SK-N-SH (cell line): ENCODE results near the gene OR8G1. TPM values are rescaled to one million over a fixed set of nuclear protein-coding genes. Genes with fewer than 3 reads are reported as not detected.

Experiments used
- CTCF ChIA-PET: fragments of 300-600, 350-600 bp; formaldehyde crosslinking; extraction: SDS; loops from one replicate; lab custom pipeline; 2021; lab: Yijun Ruan, JAX
- POLR2A ChIA-PET: fragments of 350-600 bp; sonication (Branson Sonifier 250); formaldehyde crosslinking; extraction: SDS; loops from one replicate; lab custom pipeline; 2020; ENCODE audit warnings: antibody characterized with exemption, inconsistent platforms; lab: Yijun Ruan, JAX
- DNase-seq: peaks from one replicate; pipeline ENCODE4 v3.0.0; 2012
- H2AFZ ChIP-seq: fragments of 200-600 bp; sonication (generic); 2 replicates; pipeline ENCODE4 v1.8.1; 2016; ENCODE audit warnings: antibody characterized with exemption, mild to moderate bottlenecking, low read depth
- H3F3A ChIP-seq: fragments of 200-600 bp; sonication (generic); replicated peaks from 2 replicates; pipeline ENCODE3; 2016; ENCODE audit warnings: antibody characterized with exemption, mild to moderate bottlenecking; ENCODE audit not compliant: insufficient read depth
- H3K27ac ChIP-seq, 2 experiments: fragments of 200-500 bp in 1 of 2; fragments of 200-600 bp in 1 of 2; sonication (Bioruptor generic) in 1 of 2; sonication (generic), shearing (Covaris generic) in 1 of 2; 2 replicates each; pipeline versions ENCODE4 v1.5.1 to v1.6.1; 2014 to 2016; ENCODE audit warnings: low read depth in 2 of 2, inconsistent platforms in 1 of 2, low read length in 1 of 2, mild to moderate bottlenecking in 1 of 2, mixed read lengths in 1 of 2
- H3K27me3 ChIP-seq: fragments of 200-600 bp; sonication (generic), shearing (Covaris generic); 2 replicates; pipeline ENCODE4 v1.6.1; 2016; ENCODE audit warnings: mixed run types; ENCODE audit not compliant: insufficient read depth
- H3K36me3 ChIP-seq, 2 experiments: fragments of 200-500 bp in 1 of 2; fragments of 200-600 bp in 1 of 2; sonication (Bioruptor generic) in 1 of 2; sonication (generic) in 1 of 2; replicated peaks in 1 of 2; 2 replicates each; pipeline versions ENCODE3 to v1.5.1; 2014 to 2016; ENCODE audit warnings: low read length in 1 of 2, mild to moderate bottlenecking in 1 of 2; ENCODE audit not compliant: insufficient read depth in 2 of 2, control insufficient read depth in 1 of 2
- H3K4me1 ChIP-seq, 2 experiments: fragments of 200-500 bp in 1 of 2; fragments of 200-600 bp in 1 of 2; sonication (Bioruptor generic) in 1 of 2; sonication (generic), shearing (Covaris generic) in 1 of 2; 2 replicates each; pipeline versions ENCODE4 v1.5.1 to v1.6.1; 2014 to 2016; ENCODE audit warnings: low read depth in 1 of 2, low read length in 1 of 2, mixed run types in 1 of 2; ENCODE audit not compliant: insufficient read depth in 2 of 2, control insufficient read depth in 1 of 2
- H3K4me2 ChIP-seq: fragments of 200-600 bp; sonication (generic), shearing (Covaris generic); 2 replicates; pipeline ENCODE4 v1.6.1; 2017; ENCODE audit warnings: mixed run types
- H3K4me3 ChIP-seq, 2 experiments: fragments of 200-500 bp in 1 of 2; fragments of 200-600 bp in 1 of 2; sonication (Bioruptor generic) in 1 of 2; sonication (generic), shearing (Covaris generic) in 1 of 2; 2 replicates each; pipeline versions ENCODE4 v1.5.1 to v1.8.1; 2014 to 2016; ENCODE audit warnings: low read depth in 2 of 2, inconsistent platforms in 1 of 2, low read length in 1 of 2, mild to moderate bottlenecking in 1 of 2, mixed read lengths in 1 of 2, moderate library complexity in 1 of 2
- H3K79me2 ChIP-seq: fragments of 200-600 bp; sonication (generic); 2 replicates; pipeline ENCODE4 v1.8.1; 2017; ENCODE audit warnings: mild to moderate bottlenecking; ENCODE audit not compliant: insufficient read depth
- H3K9ac ChIP-seq: fragments of 200-600 bp; sonication (generic); 2 replicates; pipeline ENCODE4 v1.6.1; 2017; ENCODE audit warnings: mixed run types
- H3K9me2 ChIP-seq: fragments of 200-600 bp; sonication (generic); 2 replicates; pipeline ENCODE4 v1.6.1; 2017; ENCODE audit warnings: mixed run types
- H3K9me3 ChIP-seq: fragments of 200-600 bp; sonication (generic); 2 replicates; pipeline ENCODE4 v1.6.1; 2017; ENCODE audit warnings: mixed run types, mild to moderate bottlenecking, moderate library complexity
- H4K20me1 ChIP-seq: fragments of 200-600 bp; sonication (generic); 2 replicates; pipeline ENCODE4 v1.6.1; 2017; ENCODE audit warnings: mild to moderate bottlenecking, mixed run types; ENCODE audit not compliant: insufficient read depth
- CHD2 ChIP-seq: fragments of 150-350 bp; IDR thresholded peaks from 2 replicates; pipeline ENCODE4 v1.6.1; 2018; ENCODE audit warnings: low read length; ENCODE audit not compliant: partially characterized antibody
- CTCF ChIP-seq: fragments of 200-600 bp; sonication (generic); IDR thresholded peaks from 2 replicates; pipeline ENCODE4 v1.6.1; 2017; ENCODE audit warnings: antibody characterized with exemption, mild to moderate bottlenecking, moderate library complexity
- EZH2phosphoT487 ChIP-seq: fragments of 200-600 bp; sonication (generic); IDR thresholded peaks from 2 replicates; pipeline ENCODE4 v1.6.1; 2017; ENCODE audit warnings: low read depth, mixed run types, mild to moderate bottlenecking, antibody characterized with exemption, moderate library complexity, borderline replicate concordance
- FOXJ3 ChIP-seq: sonication (generic); formaldehyde crosslinking; IDR thresholded peaks from 2 replicates; pipeline ENCODE4 v1.5.1; 2020; ENCODE audit warnings: mild to moderate bottlenecking, missing genetic modification reagents
- GATA2 ChIP-seq: sonication (generic); formaldehyde crosslinking; IDR thresholded peaks from 2 replicates; pipeline ENCODE4 v1.5.0; 2020; ENCODE audit warnings: mild to moderate bottlenecking, missing genetic modification reagents
- JUND ChIP-seq: IDR thresholded peaks from 2 replicates; pipeline ENCODE4 v1.4.0; 2012
- MAX ChIP-seq: IDR thresholded peaks from 2 replicates; pipeline ENCODE4 v1.4.0; 2012; ENCODE audit warnings: low read depth
- POLR2AphosphoS5 ChIP-seq: IDR thresholded peaks from 2 replicates; pipeline ENCODE4 v1.6.1; 2012; ENCODE audit warnings: low read depth, low read length
- REST ChIP-seq: IDR thresholded peaks from 2 replicates; pipeline ENCODE4 v1.6.1; 2012; ENCODE audit warnings: mild to moderate bottlenecking, low read depth, low read length, moderate library complexity
- RXRA ChIP-seq: IDR thresholded peaks from 2 replicates; pipeline ENCODE4 v1.4.0; 2012; ENCODE audit warnings: low read depth, mild to moderate bottlenecking, borderline replicate concordance
- ZBTB33 ChIP-seq: IDR thresholded peaks from 2 replicates; pipeline ENCODE4 v1.4.0; 2012; ENCODE audit warnings: low read depth, borderline replicate concordance
- WGBS: methylation state at CpG from one replicate; pipeline ENCODE4 v1.1.6; 2017; ENCODE audit warnings: low lambda C conversion rate; 5-methylcytosine and 5-hydroxymethylcytosine counted together
- polyA plus RNA-seq, 3 experiments: library from polyadenylated mRNA; depleted of rRNA; stranded (reverse); fragments of >200 nt; gene quantifications; 2 replicates each; pipeline ENCODE4 v1.2.3, GENCODE V29; 2012

The OR8G1 gene
- polyA plus RNA-seq, 1 of the 3 experiments (the other 2 are of a cell fraction) = not detected

- TF ChIP-seq REST = no peak
- TF ChIP-seq POLR2AphosphoS5 = no peak
- no peak for TF ChIP-seq CHD2
- no peak for TF ChIP-seq FOXJ3 (CRISPR knock-in tag)
- TF ChIP-seq CTCF = no peak
- no peak for TF ChIP-seq EZH2phosphoT487
Measured at GRCh38 chr11:124225471-124225870, 15.4 kb upstream of the OR8G1 start (continued).

GRCh38 chr11:124233376-124233775, 7.5 kb upstream of the OR8G1 start:
- no peak for DNase-seq
- POLR2A ChIA-PET = no interaction called here
- WGBS = 0% methylated on average over 1 of the region's 1 CpG

More at GRCh38 chr11:124233376-124233775, 7.5 kb upstream of the OR8G1 start:
- no peak overlapping the region for H3K27ac ChIP-seq
- H3K9me3 ChIP-seq = no peaks in the 10 kb centered on the region
- H3K9me2 ChIP-seq = no peaks in the 10 kb centered on the region
- H3K4me2 ChIP-seq = no peak overlapping the region
- no peaks in the 10 kb centered on the region for H3K4me1 ChIP-seq
- no peaks in the 10 kb centered on the region for H3F3A ChIP-seq
- H3K27me3 ChIP-seq = no peaks in the 10 kb centered on the region
- CTCF ChIA-PET = no interaction called here
- TF ChIP-seq RXRA (no peak), ZBTB33 (no peak), MAX (no peak), GATA2 (no peak), JUND (no peak)
- no peaks in the 10 kb centered on the region for H3K79me2 ChIP-seq
- no peak overlapping the region for H3K4me3 ChIP-seq
- no peaks in the 10 kb centered on the region for H3K36me3 ChIP-seq
- no peak overlapping the region for H3K9ac ChIP-seq
- H4K20me1 ChIP-seq = no peaks in the 10 kb centered on the region
- H2AFZ ChIP-seq = no peak overlapping the region
